ENCODE results near the gene EMC1. TPM values are rescaled to one million over a fixed set of nuclear protein-coding genes. Genes with fewer than 3 reads are reported as not detected.
"Not testable (repeated sequence)": the region's sequence is repeated elsewhere in the genome, so short reads cannot be mapped to it uniquely, and the experiment has no call there.

EMC1 gene
- total RNA-seq, 1 donor from 2014 or later, result 93.0 TPM

- no peak for TF ChIP-seq CTCF (IDR thresholded peaks at IDR 0.05)
- DNase-seq (ENCODE audit: low spot score in 2 of 2), result no peak
- H3K27me3 ChIP-seq, result no peaks in the 10 kb centered on the region
- H3K27ac ChIP-seq, result no peak overlapping the region
- no peaks in the 10 kb centered on the region for H3K36me3 ChIP-seq
- intact Hi-C loops (cut with DNase I), result no loop called here
- H3K9me3 ChIP-seq, result peaks cover 0 to 5% of the 10 kb centered on the region in 2 donors
- H3K4me1 ChIP-seq, result no peaks in the 10 kb centered on the region
- peak overlapping the region in 1 of 2 donors; percentile 40 for H3K4me3 ChIP-seq
Observed at GRCh38 chr1:19273106-19273843, 22.0 kb upstream of the EMC1 start.

- intact Hi-C loops (cut with DNase I), result no loop called here
- no peaks in the 10 kb centered on the region for H3K9me3 ChIP-seq
- H3K36me3 ChIP-seq, result no peaks in the 10 kb centered on the region
- no peak overlapping the region for H3K27ac ChIP-seq
- TF ChIP-seq CTCF (IDR thresholded peaks at IDR 0.05), result no peak
- H3K4me1 ChIP-seq, result no peaks in the 10 kb centered on the region
- DNase-seq (ENCODE audit: low spot score in 2 of 2), result no peak
- H3K27me3 ChIP-seq, result no peaks in the 10 kb centered on the region
- H3K4me3 ChIP-seq, result no peak overlapping the region
Observed at GRCh38 chr1:19272064-19272463, 20.7 kb upstream of the EMC1 start.

- H3K27me3 ChIP-seq; H3K9me3 ChIP-seq; H3K4me3 ChIP-seq; intact Hi-C loops (cut with DNase I); H3K27ac ChIP-seq; DNase-seq (ENCODE audit: low spot score in 2 of 2); H3K4me1 ChIP-seq; H3K36me3 ChIP-seq: not testable (repeated sequence)
Observed at GRCh38 chr1:19270343-19270730, 19.0 kb upstream of the EMC1 start.

- H3K27ac ChIP-seq; H3K36me3 ChIP-seq; H3K27me3 ChIP-seq; H3K4me1 ChIP-seq; H3K4me3 ChIP-seq; intact Hi-C loops (cut with DNase I); DNase-seq (ENCODE audit: low spot score in 2 of 2); H3K9me3 ChIP-seq: not testable (repeated sequence)
Observed at GRCh38 chr1:19269427-19270342, 18.4 kb upstream of the EMC1 start.

GRCh38 chr1:19268445-19268844, 17.1 kb upstream of the EMC1 start:
- Histone ChIP-seq H3K36me3 (no peaks in the 10 kb centered on the region), H3K4me1 (no peaks in the 10 kb centered on the region), H3K4me3 (no peak overlapping the region), H3K27me3 (no peaks in the 10 kb centered on the region), H3K27ac (no peak overlapping the region), H3K9me3 (no peaks in the 10 kb centered on the region)
- no peak for TF ChIP-seq CTCF (IDR thresholded peaks at IDR 0.05)
- intact Hi-C loops (cut with DNase I), result no loop called here
- DNase-seq (ENCODE audit: low spot score in 2 of 2), result no peak

GRCh38 chr1:19262744-19263143, 11.4 kb upstream of the EMC1 start:
- Histone ChIP-seq H3K27me3 (no peaks in the 10 kb centered on the region), H3K36me3 (peaks cover 27 to 30% of the 10 kb centered on the region in 2 donors), H3K27ac (no peak overlapping the region), H3K9me3 (no peaks in the 10 kb centered on the region), H3K4me1 (no peaks in the 10 kb centered on the region), H3K4me3 (no peak overlapping the region)
- DNase-seq (ENCODE audit: low spot score in 2 of 2), result no peak
- intact Hi-C loops (cut with DNase I), result no loop called here
- TF ChIP-seq CTCF (IDR thresholded peaks at IDR 0.05), result no peak

Data from ascending aorta (tissue), 2 donors.